Measurements from ENCODE around the gene GCSH. TPM values are rescaled to one million over a fixed set of nuclear protein-coding genes. Genes with fewer than 3 reads are reported as not detected.

Gene GCSH
- total and polyA plus RNA-seq, 12 donors: 10.3 to 80.1 (median 24.6) TPM

DNA sequence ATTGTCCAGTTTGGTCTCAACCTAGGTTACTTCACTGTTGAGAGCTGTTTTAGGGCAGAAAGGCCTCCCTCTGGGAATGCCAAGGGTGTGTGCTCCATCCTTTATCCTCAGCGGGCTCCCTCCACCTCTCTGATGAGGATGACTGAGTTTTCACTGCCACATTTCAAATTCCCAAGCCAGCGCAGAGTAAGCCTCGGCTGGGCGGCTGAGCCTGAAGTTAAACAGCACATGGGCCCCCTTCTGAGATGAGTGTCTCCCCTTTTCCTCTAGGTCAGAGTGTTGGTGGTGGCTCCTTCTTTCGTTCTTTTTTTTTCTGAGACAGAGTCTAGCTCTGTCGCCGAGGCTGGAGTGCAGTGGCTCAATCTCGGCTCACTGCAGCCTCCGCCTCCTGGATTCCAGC lies 5.5 kb upstream of the GCSH start:
- TF ChIP-seq POLR2A (IDR thresholded peaks at IDR 0.05): no peak
- TF ChIP-seq, protein P1, sequence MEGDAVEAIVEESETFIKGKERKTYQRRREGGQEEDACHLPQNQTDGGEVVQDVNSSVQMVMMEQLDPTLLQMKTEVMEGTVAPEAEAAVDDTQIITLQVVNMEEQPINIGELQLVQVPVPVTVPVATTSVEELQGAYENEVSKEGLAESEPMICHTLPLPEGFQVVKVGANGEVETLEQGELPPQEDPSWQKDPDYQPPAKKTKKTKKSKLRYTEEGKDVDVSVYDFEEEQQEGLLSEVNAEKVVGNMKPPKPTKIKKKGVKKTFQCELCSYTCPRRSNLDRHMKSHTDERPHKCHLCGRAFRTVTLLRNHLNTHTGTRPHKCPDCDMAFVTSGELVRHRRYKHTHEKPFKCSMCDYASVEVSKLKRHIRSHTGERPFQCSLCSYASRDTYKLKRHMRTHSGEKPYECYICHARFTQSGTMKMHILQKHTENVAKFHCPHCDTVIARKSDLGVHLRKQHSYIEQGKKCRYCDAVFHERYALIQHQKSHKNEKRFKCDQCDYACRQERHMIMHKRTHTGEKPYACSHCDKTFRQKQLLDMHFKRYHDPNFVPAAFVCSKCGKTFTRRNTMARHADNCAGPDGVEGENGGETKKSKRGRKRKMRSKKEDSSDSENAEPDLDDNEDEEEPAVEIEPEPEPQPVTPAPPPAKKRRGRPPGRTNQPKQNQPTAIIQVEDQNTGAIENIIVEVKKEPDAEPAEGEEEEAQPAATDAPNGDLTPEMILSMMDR (IDR thresholded peaks at IDR 0.05): no peak
- Histone ChIP-seq H3K9me3 (replicated peaks in 1 of 3) (no peaks in the 10 kb centered on the region), H3K4me3 (no peak overlapping the region), H3K4me1 (replicated peaks in 1 of 2) (peaks cover 0 to 2% of the 10 kb centered on the region in 2 donors), H3K27me3 (no peaks in the 10 kb centered on the region), H3K36me3 (replicated peaks in 1 of 2) (no peaks in the 10 kb centered on the region), H3K27ac (no peak overlapping the region)
- 87 to 90% (median 89%) methylated on average over 9 of the region's 9 CpGs for WGBS, 4 donors
- intact Hi-C loops (cut with DNase I): no loop called here
- DNase-seq: no peak

DNA sequence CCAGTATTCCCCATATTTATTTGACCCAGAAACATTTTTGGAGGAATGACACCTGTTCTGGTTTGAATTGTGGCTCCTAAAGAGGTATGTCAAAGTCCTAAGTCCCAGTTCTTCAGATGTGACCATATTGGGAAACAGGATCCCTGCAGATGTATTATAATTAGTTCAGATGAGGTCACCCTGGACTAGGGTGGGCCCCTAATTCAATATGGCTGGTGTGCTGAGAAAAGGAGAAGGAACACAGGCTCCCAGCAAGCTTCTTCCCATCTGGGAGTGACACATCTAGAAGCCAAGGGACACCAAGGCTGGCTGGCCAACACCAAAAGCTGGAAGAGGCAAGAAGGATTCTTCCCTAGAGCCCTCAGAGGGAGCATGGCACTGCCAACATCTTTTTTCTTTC lies 3.8 kb upstream of the GCSH start:
- H3K4me1 ChIP-seq (replicated peaks in 1 of 2): peaks cover 2 to 4% of the 10 kb centered on the region in 2 donors
- no peak for DNase-seq
- TF ChIP-seq, protein P1 (IDR thresholded peaks at IDR 0.05): no peak
- TF ChIP-seq POLR2A (IDR thresholded peaks at IDR 0.05): no peak
- no peak overlapping the region for H3K27ac ChIP-seq
- H3K36me3 ChIP-seq (replicated peaks in 1 of 2): no peaks in the 10 kb centered on the region
- no peaks in the 10 kb centered on the region for H3K27me3 ChIP-seq
- no peaks in the 10 kb centered on the region for H3K9me3 ChIP-seq (replicated peaks in 1 of 3)
- H3K4me3 ChIP-seq: no peak overlapping the region
- intact Hi-C loops (cut with DNase I): loop anchor here in 1 of 2 donors (10.0 kb wide), 1 partner anchor 65 kb away; the partner anchor contains the start of gene ATMIN

DNA sequence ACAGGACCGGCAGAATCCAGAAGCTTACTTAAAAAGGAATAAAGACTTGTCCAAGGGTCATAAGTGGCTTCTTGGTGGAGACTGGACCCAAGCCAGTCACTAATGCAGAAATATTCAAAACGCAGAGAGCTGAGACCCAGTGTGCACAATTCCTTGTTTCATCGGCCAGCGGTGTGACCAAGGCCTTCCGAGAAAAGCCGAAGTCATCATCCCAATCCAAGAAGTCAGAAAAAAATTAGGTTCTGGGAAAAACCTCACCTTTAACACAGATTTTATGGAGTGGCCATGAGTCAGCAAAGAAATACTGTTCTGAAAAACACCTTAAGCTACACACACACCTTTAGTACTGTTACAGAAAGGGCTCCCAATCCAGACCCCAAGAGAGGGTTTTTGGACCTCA lies 1.0 kb upstream of the GCSH start:
- Histone ChIP-seq H3K4me1 (replicated peaks in 1 of 2) (peaks cover 4% of the 10 kb centered on the region in 2 donors), H3K27me3 (no peaks in the 10 kb centered on the region), H3K9me3 (replicated peaks in 1 of 3) (no peaks in the 10 kb centered on the region), H3K36me3 (replicated peaks in 1 of 2) (no peaks in the 10 kb centered on the region), H3K27ac (no peak overlapping the region), H3K4me3 (no peak overlapping the region)
- DNase-seq: no peak
- intact Hi-C loops (cut with DNase I): loop anchor here in 1 of 2 donors (10.0 kb wide), 1 partner anchor 62 kb away; the partner anchor contains the start of gene ATMIN
- no peak for TF ChIP-seq POLR2A (IDR thresholded peaks at IDR 0.05)
- TF ChIP-seq, protein P1 (IDR thresholded peaks at IDR 0.05): no peak
- 91 to 96% (median 94%) methylated on average over 6 of the region's 6 CpGs for WGBS, 4 donors

DNA sequence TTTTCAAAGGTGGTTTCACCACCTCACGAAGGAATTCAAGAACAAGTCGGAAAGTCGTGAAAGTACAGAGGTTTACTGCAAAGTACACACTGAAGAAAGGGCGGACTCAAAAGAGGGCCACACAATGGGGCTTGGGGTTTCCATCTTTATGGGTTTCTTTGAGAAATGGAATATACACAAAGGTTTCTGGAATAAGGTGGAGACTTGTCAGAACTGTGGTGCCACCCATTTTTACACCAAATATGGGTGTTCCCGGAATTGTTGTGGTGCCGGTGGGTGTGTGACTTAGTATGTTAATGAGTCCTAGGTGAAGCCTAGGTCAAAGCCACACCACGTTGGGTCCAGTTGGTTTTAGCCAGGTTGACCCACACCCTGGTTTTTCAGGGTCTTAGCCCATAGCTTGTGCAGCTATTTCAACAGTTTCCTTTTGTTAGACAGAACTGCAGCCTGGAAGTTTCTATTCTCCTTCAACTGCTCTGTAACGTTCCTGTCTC lies 567 bp upstream of the GCSH start:
- Histone ChIP-seq H3K4me1 (replicated peaks in 1 of 2) (peaks cover 4% of the 10 kb centered on the region in 2 donors), H3K27me3 (no peaks in the 10 kb centered on the region), H3K27ac (peak overlapping the region in 1 of 5 donors; percentile 50), H3K9me3 (replicated peaks in 1 of 3) (no peaks in the 10 kb centered on the region), H3K4me3 (peak overlapping the region in 2 of 4 donors; percentile 21 to 27), H3K36me3 (replicated peaks in 1 of 2) (no peaks in the 10 kb centered on the region)
- intact Hi-C loops (cut with DNase I): loop anchor here in 1 of 2 donors (10.0 kb wide), 1 partner anchor 62 kb away; the partner anchor contains the start of gene ATMIN
- TF ChIP-seq POLR2A (IDR thresholded peaks at IDR 0.05): no peak
- TF ChIP-seq, protein P1 (IDR thresholded peaks at IDR 0.05): no peak
- WGBS, 4 donors: 52 to 60% (median 55%) methylated on average over 8 of the region's 8 CpGs
- DNase-seq: peak in 3 of 7 donors; percentile 13 to 64 (median 26)
